Activated T-cell treated with anti-CD3 and anti-CD28 coated beads for 24 hours (primary cell): ENCODE measurements around the gene PRR5.

ENCODE experiments used
- DNase-seq: peaks from one replicate; pipeline ENCODE4 v3.0.0-alpha.2; 2020; ENCODE audit warnings: low read depth

Gene PRR5

GRCh38 chr22:44718418-44718817 lies 16.4 kb downstream of the PRR5 start:
- DNase-seq = no peak

GRCh38 chr22:44719586-44720368 lies 17.8 kb downstream of the PRR5 start:
- DNase-seq = no peak

GRCh38 chr22:44721213-44721612 lies 19.2 kb downstream of the PRR5 start:
- DNase-seq = no peak

GRCh38 chr22:44722611-44723010 lies 20.6 kb downstream of the PRR5 start:
- DNase-seq = no peak

- DNase-seq = no peak
Observed at GRCh38 chr22:44723801-44724200, 21.8 kb downstream of the PRR5 start.

- no peak for DNase-seq
Observed at GRCh38 chr22:44724416-44724815, 22.4 kb downstream of the PRR5 start.

- no peak for DNase-seq
Observed at GRCh38 chr22:44724859-44725258, 22.9 kb downstream of the PRR5 start.

GRCh38 chr22:44726439-44726838 lies 24.4 kb downstream of the PRR5 start:
- no peak for DNase-seq

- DNase-seq = no peak
Observed at GRCh38 chr22:44727148-44727547, 25.1 kb downstream of the PRR5 start.

- DNase-seq = no peak
Observed at GRCh38 chr22:44727709-44728108, 25.7 kb downstream of the PRR5 start.

GRCh38 chr22:44728761-44729324 lies 26.8 kb downstream of the PRR5 start:
- DNase-seq = no peak

- DNase-seq = no peak
Observed at GRCh38 chr22:44729391-44730021, 27.5 kb downstream of the PRR5 start.

GRCh38 chr22:44730022-44730393 lies 28.0 kb downstream of the PRR5 start:
- no peak for DNase-seq

- DNase-seq = no peak
Observed at GRCh38 chr22:44730490-44731356, 28.7 kb downstream of the PRR5 start.

- no peak for DNase-seq
Observed at GRCh38 chr22:44731357-44731970, 29.5 kb downstream of the PRR5 start.

GRCh38 chr22:44732017-44732561 lies 30.1 kb downstream of the PRR5 start:
- DNase-seq = no peak

- no peak for DNase-seq
Observed at GRCh38 chr22:44732661-44733060, 30.7 kb downstream of the PRR5 start.

GRCh38 chr22:44733426-44734106 lies 31.6 kb downstream of the PRR5 start:
- no peak for DNase-seq

- no peak for DNase-seq
Observed at GRCh38 chr22:44734278-44734677, 32.3 kb downstream of the PRR5 start.

GRCh38 chr22:44734801-44735517 lies 33.0 kb downstream of the PRR5 start:
- no peak for DNase-seq
